ENCODE data around the gene CIPC.

- TF ChIP-seq CTCF (conservative IDR thresholded peaks at IDR 0.05; ENCODE audit: low read depth, low read length) (no peak), EZH2 (IDR thresholded peaks at IDR 0.05; ENCODE audit: borderline replicate concordance, low read depth, low read length, poor library complexity, severe bottlenecking) (no peak)
These were observed 9.8 kb upstream of the CIPC start for GRCh38 chr14:77088219-77088618.
